Glutamatergic neuron (in vitro differentiated cells): Measurements from ENCODE around the gene OLA1. TPM values are rescaled to one million over a fixed set of nuclear protein-coding genes. Genes with fewer than 3 reads are reported as not detected.
A peak's percentile ranks its signal among the peaks of the same experiment; 100 is the strongest.

Source experiments
- DNase-seq: peaks from one replicate; pipeline ENCODE4 v3.0.0; 2022
- H3K27ac Mint-ChIP-seq: one replicate; pipeline ENCODE4 v1.8.0; 2020; ENCODE audit warnings: mild to moderate bottlenecking, mixed read lengths, inconsistent platforms; ENCODE audit not compliant: unreplicated experiment
- H3K27me3 Mint-ChIP-seq: one replicate; pipeline ENCODE4 v1.8.0; 2020; ENCODE audit warnings: mild to moderate bottlenecking, moderate library complexity, mixed read lengths, inconsistent platforms; ENCODE audit not compliant: unreplicated experiment
- H3K36me3 Mint-ChIP-seq: one replicate; pipeline ENCODE4 v1.8.0; 2020; ENCODE audit warnings: mild to moderate bottlenecking, mixed read lengths, inconsistent platforms; ENCODE audit not compliant: unreplicated experiment
- H3K4me1 Mint-ChIP-seq: one replicate; pipeline ENCODE4 v1.8.0; 2020; ENCODE audit warnings: mild to moderate bottlenecking, low read depth, mixed read lengths, inconsistent platforms; ENCODE audit not compliant: unreplicated experiment
- H3K4me3 Mint-ChIP-seq: one replicate; pipeline ENCODE4 v1.8.0; 2020; ENCODE audit warnings: mild to moderate bottlenecking, mixed read lengths, inconsistent platforms; ENCODE audit not compliant: unreplicated experiment
- H3K9me3 Mint-ChIP-seq: one replicate; pipeline ENCODE4 v1.8.0; 2020; ENCODE audit warnings: mild to moderate bottlenecking, moderate library complexity, mixed read lengths, inconsistent platforms; ENCODE audit not compliant: unreplicated experiment
- total RNA-seq: library from RNA; stranded (reverse); fragmentation: NEBNext Ultra II Directional; extraction: Animal tissue kit (Norgen Biotek cat#: 25700); gene quantifications from one replicate; pipeline ENCODE4 v1.2.1, GENCODE V29; 2021; ENCODE audit not compliant: unreplicated experiment
- TF ChIP-seq, protein P1 (sequence below): fragments of 200-600 bp; sonication (generic); IDR thresholded peaks from one replicate; pipeline ENCODE4 v1.5.0; 2021; ENCODE audit not compliant: partially characterized antibody, unreplicated experiment

Gene OLA1
- total RNA-seq, 1 donor from 2014 or later, result 96.2 TPM

DNA sequence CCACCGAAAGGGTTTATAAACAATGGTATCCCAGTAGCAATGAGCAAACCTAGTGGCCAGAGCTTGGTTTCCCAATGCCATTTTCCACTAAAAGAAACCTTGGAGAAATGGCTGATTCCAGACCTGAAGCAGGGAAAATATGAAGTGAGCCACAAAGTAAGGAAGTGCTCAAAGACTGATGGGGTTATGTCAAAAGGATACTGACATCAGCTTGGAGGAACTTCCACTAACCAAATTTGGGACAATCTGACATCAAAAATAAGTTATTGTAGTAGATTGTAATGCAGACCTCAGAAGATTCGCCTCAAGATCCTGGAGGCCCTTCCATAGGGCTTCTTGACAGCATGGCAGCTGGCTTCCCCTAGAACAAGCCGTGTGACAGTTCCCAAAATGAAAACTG, 203.8 kb downstream of the OLA1 start:
- Mint-ChIP-seq H3K4me3 (no peak overlapping the region), H3K36me3 (no peaks in the 10 kb centered on the region), H3K4me1 (peaks cover 3% of the 10 kb centered on the region), H3K27ac (no peak overlapping the region), H3K9me3 (no peaks in the 10 kb centered on the region), H3K27me3 (no peaks in the 10 kb centered on the region)
- TF ChIP-seq, protein P1, sequence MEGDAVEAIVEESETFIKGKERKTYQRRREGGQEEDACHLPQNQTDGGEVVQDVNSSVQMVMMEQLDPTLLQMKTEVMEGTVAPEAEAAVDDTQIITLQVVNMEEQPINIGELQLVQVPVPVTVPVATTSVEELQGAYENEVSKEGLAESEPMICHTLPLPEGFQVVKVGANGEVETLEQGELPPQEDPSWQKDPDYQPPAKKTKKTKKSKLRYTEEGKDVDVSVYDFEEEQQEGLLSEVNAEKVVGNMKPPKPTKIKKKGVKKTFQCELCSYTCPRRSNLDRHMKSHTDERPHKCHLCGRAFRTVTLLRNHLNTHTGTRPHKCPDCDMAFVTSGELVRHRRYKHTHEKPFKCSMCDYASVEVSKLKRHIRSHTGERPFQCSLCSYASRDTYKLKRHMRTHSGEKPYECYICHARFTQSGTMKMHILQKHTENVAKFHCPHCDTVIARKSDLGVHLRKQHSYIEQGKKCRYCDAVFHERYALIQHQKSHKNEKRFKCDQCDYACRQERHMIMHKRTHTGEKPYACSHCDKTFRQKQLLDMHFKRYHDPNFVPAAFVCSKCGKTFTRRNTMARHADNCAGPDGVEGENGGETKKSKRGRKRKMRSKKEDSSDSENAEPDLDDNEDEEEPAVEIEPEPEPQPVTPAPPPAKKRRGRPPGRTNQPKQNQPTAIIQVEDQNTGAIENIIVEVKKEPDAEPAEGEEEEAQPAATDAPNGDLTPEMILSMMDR, result no peak
- no peak for DNase-seq

DNA sequence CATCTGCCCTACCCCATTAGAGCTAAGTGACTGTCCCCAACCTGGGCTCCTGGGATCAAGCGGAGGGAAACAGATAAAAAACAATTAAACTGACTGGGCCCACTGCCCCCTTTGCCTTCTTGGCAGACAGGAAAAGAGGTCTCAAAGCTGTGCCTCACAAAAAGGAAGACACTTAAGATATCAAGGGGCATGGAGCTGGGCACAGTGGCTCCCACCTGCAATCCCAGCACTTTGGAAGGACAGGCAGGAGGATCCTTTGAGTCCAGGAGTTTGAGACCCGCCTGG, 208.0 kb downstream of the OLA1 start:
- Mint-ChIP-seq H3K27me3 (no peaks in the 10 kb centered on the region), H3K4me3 (no peak overlapping the region), H3K36me3 (no peaks in the 10 kb centered on the region), H3K4me1 (peaks cover 6% of the 10 kb centered on the region), H3K9me3 (peaks cover 7% of the 10 kb centered on the region), H3K27ac (no peak overlapping the region)
- TF ChIP-seq, protein P1, result no peak
- no peak for DNase-seq

GRCh38 chr2:174039551-174040416, 208.5 kb downstream of the OLA1 start:
- Mint-ChIP-seq H3K36me3 (no peaks in the 10 kb centered on the region), H3K4me1 (peaks cover 6% of the 10 kb centered on the region), H3K9me3 (peaks cover 7% of the 10 kb centered on the region), H3K27me3 (no peaks in the 10 kb centered on the region), H3K27ac (peak overlapping the region; percentile 69), H3K4me3 (peak overlapping the region; percentile 16)
- TF ChIP-seq, protein P1, result peak; percentile 88
- DNase-seq, result peak; percentile 86

DNA sequence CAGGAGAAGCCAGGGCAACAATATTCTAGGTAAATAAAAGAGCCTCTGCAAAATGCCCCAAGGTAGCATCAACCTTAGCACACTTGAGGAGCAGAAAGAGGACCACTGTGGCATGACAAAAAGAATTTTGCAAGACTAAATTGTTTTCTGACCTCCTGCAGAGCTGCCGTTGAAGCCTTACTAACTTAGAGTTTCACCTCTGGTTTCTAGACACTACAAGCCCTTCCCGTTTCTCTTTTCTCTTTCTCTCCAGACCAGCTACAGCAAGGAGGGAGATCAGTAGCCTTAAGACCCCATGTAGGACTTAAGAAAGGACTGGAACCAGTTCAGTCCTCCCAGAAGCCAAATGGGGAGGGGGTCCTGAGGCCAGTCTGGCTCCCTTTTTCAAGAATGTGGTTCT, 209.9 kb downstream of the OLA1 start:
- H3K4me1 Mint-ChIP-seq, result peaks cover 6% of the 10 kb centered on the region
- no peak for DNase-seq
- no peak overlapping the region for H3K27ac Mint-ChIP-seq
- no peak overlapping the region for H3K4me3 Mint-ChIP-seq
- peaks cover 7% of the 10 kb centered on the region for H3K9me3 Mint-ChIP-seq
- TF ChIP-seq, protein P1, result no peak
- peaks cover 5% of the 10 kb centered on the region for H3K36me3 Mint-ChIP-seq
- no peaks in the 10 kb centered on the region for H3K27me3 Mint-ChIP-seq

- Mint-ChIP-seq H3K4me1 (peaks cover 6% of the 10 kb centered on the region), H3K36me3 (peaks cover 5% of the 10 kb centered on the region), H3K27me3 (no peaks in the 10 kb centered on the region), H3K27ac (no peak overlapping the region), H3K4me3 (no peak overlapping the region), H3K9me3 (peaks cover 8% of the 10 kb centered on the region)
- no peak for DNase-seq
- TF ChIP-seq, protein P1, result no peak
These were observed 211.5 kb downstream of the OLA1 start for GRCh38 chr2:174036825-174037224.
